ENCODE results near the gene NEDD1.

NEDD1 gene

GRCh38 chr12:96997797-96998484, 90.9 kb downstream of the NEDD1 start:
- DNase-seq: no peak
- H3K4me1 ChIP-seq (ENCODE audit: control insufficient read depth, insufficient read depth, low read length, poor library complexity, severe bottlenecking): no peaks in the 10 kb centered on the region
- H3K4me3 ChIP-seq (ENCODE audit: insufficient read depth, low read depth, low read length, poor library complexity, severe bottlenecking): no peak overlapping the region
- no peak overlapping the region for H3K27ac ChIP-seq (ENCODE audit: insufficient read depth, low read length, poor library complexity, severe bottlenecking)
- peaks cover 2% of the 10 kb centered on the region for H3K27me3 ChIP-seq (replicated peaks; ENCODE audit: control insufficient read depth, insufficient read depth, low read length, poor library complexity, severe bottlenecking)
- no peaks in the 10 kb centered on the region for H3K36me3 ChIP-seq (ENCODE audit: control insufficient read depth, insufficient read depth, low read length)
- no peaks in the 10 kb centered on the region for H3K9me3 ChIP-seq (ENCODE audit: control insufficient read depth, low read length)

- no peaks in the 10 kb centered on the region for H3K27me3 ChIP-seq (replicated peaks; ENCODE audit: control insufficient read depth, insufficient read depth, low read length, poor library complexity, severe bottlenecking)
- no peaks in the 10 kb centered on the region for H3K9me3 ChIP-seq (ENCODE audit: control insufficient read depth, low read length)
- H3K4me1 ChIP-seq (ENCODE audit: control insufficient read depth, insufficient read depth, low read length, poor library complexity, severe bottlenecking): no peaks in the 10 kb centered on the region
- DNase-seq: no peak
- H3K36me3 ChIP-seq (ENCODE audit: control insufficient read depth, insufficient read depth, low read length): no peaks in the 10 kb centered on the region
- H3K4me3 ChIP-seq (ENCODE audit: insufficient read depth, low read depth, low read length, poor library complexity, severe bottlenecking): no peak overlapping the region
- no peak overlapping the region for H3K27ac ChIP-seq (ENCODE audit: insufficient read depth, low read length, poor library complexity, severe bottlenecking)
Observed at GRCh38 chr12:97003276-97003675, 96.2 kb downstream of the NEDD1 start.

Data from effector memory CD4-positive, alpha-beta T cell (primary cell).